ENCODE measurements around the gene MIS18A. TPM values are rescaled to one million over a fixed set of nuclear protein-coding genes. Genes with fewer than 3 reads are reported as not detected.

Gene MIS18A
- total RNA-seq, 1 experiment from 2014 or later: 27.5 TPM

- H3K36me3 Mint-ChIP-seq (ENCODE audit: insufficient read depth, unreplicated experiment): no peaks in the 10 kb centered on the region
- POLR2A ChIA-PET: no interaction called here
- TF ChIP-seq CTCF (IDR thresholded peaks at IDR 0.05; ENCODE audit: insufficient read depth in 1 of 2, low read depth in 1 of 2, low read length in 1 of 2, severe bottlenecking in 1 of 2, unreplicated experiment in 1 of 2): no peak
- Histone ChIP-seq H3K4me3 (ENCODE audit: low read depth, low read length) (no peak overlapping the region), H3K9me3 (no peaks in the 10 kb centered on the region), H3K36me3 (ENCODE audit: control insufficient read depth, insufficient read depth, low read length) (no peaks in the 10 kb centered on the region), H3K4me1 (no peaks in the 10 kb centered on the region), H3K27me3 (replicated peaks; ENCODE audit: control insufficient read depth, insufficient read depth, low read length) (no peaks in the 10 kb centered on the region)
- H3K27ac Mint-ChIP-seq (ENCODE audit: unreplicated experiment): no peak overlapping the region
- intact Hi-C loops (cut with micrococcal nuclease; ENCODE audit: unreplicated experiment): no loop called here
- CTCF ChIA-PET: no interaction called here
- no TSS peak for BruUV-seq (replicated peaks)
- DNase-seq: no peak
- H3K4me3 Mint-ChIP-seq (ENCODE audit: unreplicated experiment): no peak overlapping the region
- no peaks in the 10 kb centered on the region for H3K9me3 Mint-ChIP-seq (ENCODE audit: unreplicated experiment)
- no peaks in the 10 kb centered on the region for H3K4me1 Mint-ChIP-seq (ENCODE audit: low read depth, unreplicated experiment)
- H3K27me3 Mint-ChIP-seq (ENCODE audit: insufficient read depth, unreplicated experiment): peaks cover 24% of the 10 kb centered on the region
Observed at GRCh38 chr21:32240851-32241687, 37.8 kb downstream of the MIS18A start.

- H3K27me3 Mint-ChIP-seq (ENCODE audit: insufficient read depth, unreplicated experiment): peaks cover 18% of the 10 kb centered on the region
- intact Hi-C loops (cut with micrococcal nuclease; ENCODE audit: unreplicated experiment): no loop called here
Observed at GRCh38 chr21:32239551-32239950, 39.3 kb downstream of the MIS18A start.

GRCh38 chr21:32238063-32238462 is 40.8 kb downstream of the MIS18A start:
- CTCF ChIA-PET: no interaction called here
- no peak overlapping the region for H3K4me3 ChIP-seq (ENCODE audit: low read depth, low read length)
- H3K4me1 Mint-ChIP-seq (ENCODE audit: low read depth, unreplicated experiment): no peaks in the 10 kb centered on the region
- TF ChIP-seq CTCF (IDR thresholded peaks at IDR 0.05; ENCODE audit: insufficient read depth in 1 of 2, low read depth in 1 of 2, low read length in 1 of 2, severe bottlenecking in 1 of 2, unreplicated experiment in 1 of 2): no peak
- H3K27me3 ChIP-seq (replicated peaks; ENCODE audit: control insufficient read depth, insufficient read depth, low read length): no peaks in the 10 kb centered on the region
- POLR2A ChIA-PET: no interaction called here
- no TSS peak for BruUV-seq (replicated peaks)
- no peaks in the 10 kb centered on the region for H3K9me3 ChIP-seq
- intact Hi-C loops (cut with micrococcal nuclease; ENCODE audit: unreplicated experiment): no loop called here
- peaks cover 12% of the 10 kb centered on the region for H3K27me3 Mint-ChIP-seq (ENCODE audit: insufficient read depth, unreplicated experiment)
- no peaks in the 10 kb centered on the region for H3K4me1 ChIP-seq
- DNase-seq: no peak
- H3K9me3 Mint-ChIP-seq (ENCODE audit: unreplicated experiment): no peaks in the 10 kb centered on the region
- H3K27ac Mint-ChIP-seq (ENCODE audit: unreplicated experiment): no peak overlapping the region
- no peaks in the 10 kb centered on the region for H3K36me3 ChIP-seq (ENCODE audit: control insufficient read depth, insufficient read depth, low read length)
- no peak overlapping the region for H3K4me3 Mint-ChIP-seq (ENCODE audit: unreplicated experiment)
- H3K36me3 Mint-ChIP-seq (ENCODE audit: insufficient read depth, unreplicated experiment): no peaks in the 10 kb centered on the region

More at GRCh38 chr21:32239551-32239950, 39.3 kb downstream of the MIS18A start:
- no peak overlapping the region for H3K4me3 Mint-ChIP-seq (ENCODE audit: unreplicated experiment)
- H3K36me3 ChIP-seq (ENCODE audit: control insufficient read depth, insufficient read depth, low read length): no peaks in the 10 kb centered on the region
- H3K4me3 ChIP-seq (ENCODE audit: low read depth, low read length): no peak overlapping the region
- H3K4me1 ChIP-seq: no peaks in the 10 kb centered on the region
- POLR2A ChIA-PET: no interaction called here
- no peak overlapping the region for H3K27ac Mint-ChIP-seq (ENCODE audit: unreplicated experiment)
- DNase-seq: no peak
- no peaks in the 10 kb centered on the region for H3K36me3 Mint-ChIP-seq (ENCODE audit: insufficient read depth, unreplicated experiment)
- no TSS peak for BruUV-seq (replicated peaks)
- TF ChIP-seq CTCF (IDR thresholded peaks at IDR 0.05; ENCODE audit: insufficient read depth in 1 of 2, low read depth in 1 of 2, low read length in 1 of 2, severe bottlenecking in 1 of 2, unreplicated experiment in 1 of 2): no peak
- CTCF ChIA-PET: no interaction called here
- no peaks in the 10 kb centered on the region for H3K4me1 Mint-ChIP-seq (ENCODE audit: low read depth, unreplicated experiment)
- no peaks in the 10 kb centered on the region for H3K27me3 ChIP-seq (replicated peaks; ENCODE audit: control insufficient read depth, insufficient read depth, low read length)
- no peaks in the 10 kb centered on the region for H3K9me3 Mint-ChIP-seq (ENCODE audit: unreplicated experiment)
- H3K9me3 ChIP-seq: no peaks in the 10 kb centered on the region

Data from Caco-2 (cell line).